GM23248 (cell line): ENCODE measurements around the gene OLFML3. TPM values are rescaled to one million over a fixed set of nuclear protein-coding genes. Genes with fewer than 3 reads are reported as not detected.
"Not testable (repeated sequence)": the region's sequence is repeated elsewhere in the genome, so short reads cannot be mapped to it uniquely, and the experiment has no call there.

Experiments used
- DNase-seq: peaks from one replicate; pipeline ENCODE4 v3.0.0-alpha.2; 2015
- H2AFZ ChIP-seq: fragments of 200-600 bp; sonication (generic); 2 replicates; pipeline ENCODE4 v1.6.1; 2016; ENCODE audit warnings: antibody characterized with exemption
- H3F3A ChIP-seq: fragments of 200-600 bp; sonication (generic); 2 replicates; pipeline ENCODE4 v1.6.1; 2016; ENCODE audit warnings: mild to moderate bottlenecking, antibody characterized with exemption, mixed run types; ENCODE audit not compliant: insufficient read depth
- H3K27ac ChIP-seq: fragments of 200-600 bp; sonication (generic); 2 replicates; pipeline ENCODE4 v1.5.1; 2016; ENCODE audit warnings: mild to moderate bottlenecking
- H3K27me3 ChIP-seq: fragments of 200-600 bp; sonication (generic); replicated peaks from 2 replicates; pipeline ENCODE4 v1.6.1; 2016; ENCODE audit warnings: mild to moderate bottlenecking; ENCODE audit not compliant: insufficient read depth
- H3K36me3 ChIP-seq: fragments of 200-600 bp; sonication (generic); 2 replicates; pipeline ENCODE4 v1.6.1; 2016; ENCODE audit warnings: low read depth, mild to moderate bottlenecking
- H3K4me1 ChIP-seq: fragments of 200-600 bp; sonication (generic); 2 replicates; pipeline ENCODE4 v1.6.1; 2016; ENCODE audit warnings: mild to moderate bottlenecking; ENCODE audit not compliant: insufficient read depth
- H3K4me2 ChIP-seq: fragments of 200-600 bp; sonication (generic); one replicate; pipeline ENCODE4 v1.6.1; 2016; ENCODE audit warnings: mild to moderate bottlenecking; ENCODE audit not compliant: unreplicated experiment
- H3K4me3 ChIP-seq: fragments of 200-600 bp; sonication (generic); 2 replicates; pipeline ENCODE4 v1.5.1; 2016; ENCODE audit warnings: mild to moderate bottlenecking
- H3K79me2 ChIP-seq: fragments of 200-600 bp; sonication (generic); 2 replicates; pipeline ENCODE4 v1.6.1; 2016; ENCODE audit warnings: mild to moderate bottlenecking; ENCODE audit not compliant: insufficient read depth
- H3K9ac ChIP-seq: fragments of 200-600 bp; sonication (generic); 2 replicates; pipeline ENCODE4 v1.6.1; 2016; ENCODE audit warnings: mild to moderate bottlenecking
- H3K9me2 ChIP-seq: fragments of 200-600 bp; sonication (generic); 2 replicates; pipeline ENCODE4 v1.6.1; 2016; ENCODE audit warnings: mixed run types, mild to moderate bottlenecking, moderate library complexity; ENCODE audit not compliant: insufficient read depth
- H3K9me3 ChIP-seq: fragments of 200-600 bp; sonication (generic); one replicate; pipeline ENCODE4 v1.6.1; 2017; ENCODE audit warnings: low read depth
- H4K20me1 ChIP-seq: fragments of 200-600 bp; sonication (generic); 2 replicates; pipeline ENCODE4 v1.6.0; 2016; ENCODE audit not compliant: insufficient read depth
- EZH2 ChIP-seq: fragments of 200-600 bp; sonication (generic); IDR thresholded peaks from 2 replicates; pipeline ENCODE4 v1.6.1; 2018; ENCODE audit warnings: antibody characterized with exemption, mild to moderate bottlenecking; ENCODE audit not compliant: insufficient read depth, poor library complexity, severe bottlenecking
- EZH2phosphoT487 ChIP-seq: fragments of 200-600 bp; sonication (generic); IDR thresholded peaks from 2 replicates; pipeline ENCODE4 v1.6.1; 2018; ENCODE audit warnings: antibody characterized with exemption, moderate library complexity, mild to moderate bottlenecking, low read depth; ENCODE audit not compliant: insufficient read depth
- WGBS, 2 experiments: methylation state at CpG; one replicate each; pipeline ENCODE4 v1.1.6; 2015 to 2017; ENCODE audit warnings: low lambda C conversion rate in 2 of 2, low coverage in 1 of 2; ENCODE audit errors: missing lambda C conversion rate in 2 of 2; 5-methylcytosine and 5-hydroxymethylcytosine counted together
- in situ Hi-C: fragments of 300-500 bp; cut with MboI; formaldehyde crosslinking; loops from 2 replicates; pipeline ENCODE4 v1.15.0; 2020
- polyA plus RNA-seq: library from polyadenylated mRNA; unstranded; fragments of >200 nt; fragmentation: Nextera tagmentation; extraction: Ambion mirVana; gene quantifications from 2 replicates; pipeline ENCODE4 v1.2.1, GENCODE V29; 2016
- total RNA-seq: library from RNA; depleted of rRNA; stranded (reverse); fragments of >200 nt; shearing (Covaris generic); gene quantifications from 2 replicates; pipeline ENCODE4 v1.2.3, GENCODE V29; 2014

Gene OLFML3
- total and polyA plus RNA-seq, 2 experiments from 2014 or later, result 141 to 168 TPM

- peaks cover 17% of the 10 kb centered on the region for H3K36me3 ChIP-seq
- no peak overlapping the region for H3K9ac ChIP-seq
- H2AFZ ChIP-seq, result no peak overlapping the region
- no peak overlapping the region for H3K4me3 ChIP-seq
- no peak for TF ChIP-seq EZH2phosphoT487
- no peak for TF ChIP-seq EZH2
- H3K79me2 ChIP-seq, result peaks cover 99% of the 10 kb centered on the region
- DNase-seq, result no peak
- 95 to 100% methylated on average over 1 of the region's 1 CpG for WGBS, 2 experiments
- H3F3A ChIP-seq, result 0 out of 2 replicates have a peak, but pooled peaks cover 11% of the 10 kb centered on the region
- no peaks in the 10 kb centered on the region for H4K20me1 ChIP-seq
- in situ Hi-C loops, result loop anchor here (25.0 kb wide), 1 partner anchor 809 kb away; no protein-coding TSS in a partner anchor
- no peaks in the 10 kb centered on the region for H3K4me1 ChIP-seq
- H3K9me3 ChIP-seq, result no peaks in the 10 kb centered on the region
- H3K9me2 ChIP-seq, result no peaks in the 10 kb centered on the region
- no peak overlapping the region for H3K4me2 ChIP-seq
- no peaks in the 10 kb centered on the region for H3K27me3 ChIP-seq
- H3K27ac ChIP-seq, result no peak overlapping the region
Observed at GRCh38 chr1:113946112-113946511, 33.2 kb upstream of the OLFML3 start.

- Histone ChIP-seq H4K20me1 (no peaks in the 10 kb centered on the region), H3K27me3 (no peaks in the 10 kb centered on the region), H3K9ac (no peak overlapping the region), H3K27ac (no peak overlapping the region), H3K4me3 (no peak overlapping the region), H2AFZ (no peak overlapping the region), H3K4me2 (no peak overlapping the region), H3K36me3 (peaks cover 14% of the 10 kb centered on the region), H3K9me2 (no peaks in the 10 kb centered on the region), H3K9me3 (no peaks in the 10 kb centered on the region), H3F3A (0 out of 2 replicates have a peak, but pooled peaks cover 11% of the 10 kb centered on the region), H3K79me2 (peaks cover 100% of the 10 kb centered on the region), H3K4me1 (no peaks in the 10 kb centered on the region)
- in situ Hi-C loops, result loop anchor here (25.0 kb wide), 1 partner anchor 810 kb away; no protein-coding TSS in a partner anchor
- WGBS, 2 experiments, result 89 to 100% methylated on average over 3 of the region's 3 CpGs
- DNase-seq, result no peak
- no peak for TF ChIP-seq EZH2phosphoT487
- no peak for TF ChIP-seq EZH2
Observed at GRCh38 chr1:113946678-113947387, 32.4 kb upstream of the OLFML3 start.

GRCh38 chr1:113947388-113948107, 31.7 kb upstream of the OLFML3 start:
- TF ChIP-seq EZH2 (no peak), EZH2phosphoT487 (no peak)
- WGBS, 2 experiments, result 44 to 46% methylated on average over 3 of the region's 3 CpGs
- H3K4me1 ChIP-seq, result no peaks in the 10 kb centered on the region
- H2AFZ ChIP-seq, result no peak overlapping the region
- H3K9me3 ChIP-seq, result no peaks in the 10 kb centered on the region
- H3K9me2 ChIP-seq, result no peaks in the 10 kb centered on the region
- no peaks in the 10 kb centered on the region for H3K27me3 ChIP-seq
- in situ Hi-C loops, result loop anchor here (25.0 kb wide), 1 partner anchor 810 kb away; no protein-coding TSS in a partner anchor
- peaks cover 100% of the 10 kb centered on the region for H3K79me2 ChIP-seq
- no peaks in the 10 kb centered on the region for H4K20me1 ChIP-seq
- H3K9ac ChIP-seq, result no peak overlapping the region
- H3K36me3 ChIP-seq, result peaks cover 14% of the 10 kb centered on the region
- H3K4me3 ChIP-seq, result no peak overlapping the region
- H3K27ac ChIP-seq, result no peak overlapping the region
- H3F3A ChIP-seq, result 0 out of 2 replicates have a peak, but pooled peaks cover 11% of the 10 kb centered on the region
- no peak overlapping the region for H3K4me2 ChIP-seq
- DNase-seq, result no peak

GRCh38 chr1:113948151-113948550, 31.1 kb upstream of the OLFML3 start:
- not testable (repeated sequence) for H3K9me2 ChIP-seq, H3K27me3 ChIP-seq, H2AFZ ChIP-seq, H3K27ac ChIP-seq, H3K9me3 ChIP-seq, H4K20me1 ChIP-seq, H3K4me3 ChIP-seq, H3F3A ChIP-seq, H3K4me1 ChIP-seq, DNase-seq, H3K4me2 ChIP-seq, H3K9ac ChIP-seq
- H3K36me3 ChIP-seq, result peaks cover 11% of the 10 kb centered on the region
- in situ Hi-C loops, result loop anchor here (25.0 kb wide), 1 partner anchor 811 kb away; no protein-coding TSS in a partner anchor
- 79 to 81% methylated on average over 4 of the region's 4 CpGs for WGBS, 2 experiments
- peaks cover 98% of the 10 kb centered on the region for H3K79me2 ChIP-seq
